ENCODE measurements around the gene FTO.

The FTO gene

GRCh38 chr16:54015147-54015546 is 311.2 kb downstream of the FTO start:
- DNase-seq (ENCODE audit: low spot score): no peak

GRCh38 chr16:54022362-54022761 is 318.4 kb downstream of the FTO start:
- DNase-seq (ENCODE audit: low spot score): no peak

- no peak for DNase-seq (ENCODE audit: low spot score)
Observed at GRCh38 chr16:54026456-54026855, 322.5 kb downstream of the FTO start.

GRCh38 chr16:54027062-54027461 is 323.1 kb downstream of the FTO start:
- DNase-seq (ENCODE audit: low spot score): no peak

GRCh38 chr16:54027558-54027957 is 323.6 kb downstream of the FTO start:
- DNase-seq (ENCODE audit: low spot score): no peak

- DNase-seq (ENCODE audit: low spot score): no peak
Observed at GRCh38 chr16:54027995-54028394, 324.0 kb downstream of the FTO start.

- no peak for DNase-seq (ENCODE audit: low spot score)
Observed at GRCh38 chr16:54030451-54030850, 326.5 kb downstream of the FTO start.

GRCh38 chr16:54031107-54031760 is 327.3 kb downstream of the FTO start:
- DNase-seq (ENCODE audit: low spot score): no peak

GRCh38 chr16:54033747-54034146 is 329.8 kb downstream of the FTO start:
- no peak for DNase-seq (ENCODE audit: low spot score)

- no peak for DNase-seq (ENCODE audit: low spot score)
Observed at GRCh38 chr16:54034684-54035083, 330.7 kb downstream of the FTO start.

GRCh38 chr16:54040480-54040879 is 336.5 kb downstream of the FTO start:
- DNase-seq (ENCODE audit: low spot score): no peak

GRCh38 chr16:54040975-54041374 is 337.0 kb downstream of the FTO start:
- DNase-seq (ENCODE audit: low spot score): no peak

GRCh38 chr16:54048586-54049495 is 344.9 kb downstream of the FTO start:
- DNase-seq (ENCODE audit: low spot score): no peak

- DNase-seq (ENCODE audit: low spot score): no peak
Observed at GRCh38 chr16:54049591-54050458, 345.9 kb downstream of the FTO start.

- DNase-seq (ENCODE audit: low spot score): no peak
Observed at GRCh38 chr16:54050459-54051210, 346.7 kb downstream of the FTO start.

- no peak for DNase-seq (ENCODE audit: low spot score)
Observed at GRCh38 chr16:54051821-54052220, 347.9 kb downstream of the FTO start.

- no peak for DNase-seq (ENCODE audit: low spot score)
Observed at GRCh38 chr16:54052271-54052670, 348.3 kb downstream of the FTO start.

GRCh38 chr16:54053891-54054820 is 350.2 kb downstream of the FTO start:
- no peak for DNase-seq (ENCODE audit: low spot score)

- no peak for DNase-seq (ENCODE audit: low spot score)
Observed at GRCh38 chr16:54055191-54055590, 351.2 kb downstream of the FTO start.

GRCh38 chr16:54055864-54056263 is 351.9 kb downstream of the FTO start:
- no peak for DNase-seq (ENCODE audit: low spot score)

GRCh38 chr16:54056921-54057320 is 353.0 kb downstream of the FTO start:
- no peak for DNase-seq (ENCODE audit: low spot score)
